B cell (primary cell): ENCODE data around the gene TRIM31. TPM values are rescaled to one million over a fixed set of nuclear protein-coding genes. Genes with fewer than 3 reads are reported as not detected.
A peak's percentile ranks its signal among the peaks of the same experiment; 100 is the strongest.

Source experiments
- ATAC-seq: fragments of 200-7000 bp; cut with Tn5 transposase; one replicate; pipeline ENCODE4 v1.10.0; 2021; ENCODE audit warnings: low read depth, mild to moderate bottlenecking, moderate number of reproducible peaks, moderate library complexity
- CTCF ChIA-PET: fragments of 350-600 bp; sonication (Branson Sonifier 250); formaldehyde crosslinking; loops from one replicate; lab custom pipeline; 2021; ENCODE audit warnings: antibody characterized with exemption, inconsistent platforms; lab: Charles Lee
- POLR2A ChIA-PET: fragments of 350-600 bp; sonication (Branson Sonifier 250); formaldehyde crosslinking; loops from one replicate; lab custom pipeline; 2021; ENCODE audit warnings: antibody characterized with exemption; lab: Charles Lee
- DNase-seq: peaks from one replicate; pipeline ENCODE4 v3.0.0; 2013
- H2AFZ ChIP-seq: 2 replicates; pipeline ENCODE4 v1.6.1; 2012; ENCODE audit warnings: mild to moderate bottlenecking, low read depth, low read length; ENCODE audit not compliant: insufficient read depth, poor library complexity, severe bottlenecking
- H3K27ac ChIP-seq, 2 donors: 1 replicate in 1 of 2; 2 replicates in 1 of 2; pipeline ENCODE4 v1.5.1; 2012 to 2013; ENCODE audit warnings: low read length in 2 of 2, mild to moderate bottlenecking in 2 of 2, moderate library complexity in 1 of 2
- H3K27me3 ChIP-seq, 4 experiments: fragments of 200-600 bp in 1 of 4; sonication (generic) in 1 of 4; replicated peaks in 1 of 4; 1 replicate in 2 of 4; 2 replicates in 2 of 4; pipeline versions ENCODE4 v1.6.1 to v1.7.0; 2013 to 2016; ENCODE audit warnings: low read length in 3 of 4, mild to moderate bottlenecking in 2 of 4, mixed read lengths in 1 of 4, moderate library complexity in 1 of 4; ENCODE audit not compliant: insufficient read depth in 4 of 4, control insufficient read depth in 3 of 4; ENCODE audit errors: control extremely low read depth in 1 of 4
- H3K36me3 ChIP-seq, 2 experiments: replicated peaks in 1 of 2; 1 replicate in 1 of 2; 2 replicates in 1 of 2; pipeline versions ENCODE4 v1.6.1 to v1.7.1; 2013; ENCODE audit warnings: low read length in 1 of 2; ENCODE audit not compliant: insufficient read depth in 2 of 2, control insufficient read depth in 1 of 2; ENCODE audit errors: control extremely low read depth in 1 of 2, extremely low read depth in 1 of 2
- H3K4me1 ChIP-seq, 2 donors: fragments of 200-600 bp in 1 of 2; sonication (generic) in 1 of 2; 1 replicate in 1 of 2; 2 replicates in 1 of 2; pipeline versions ENCODE4 v1.5.1 to v1.6.1; 2013 to 2017; ENCODE audit warnings: low read length in 2 of 2; ENCODE audit not compliant: control insufficient read depth in 2 of 2, insufficient read depth in 2 of 2
- H3K4me2 ChIP-seq: replicated peaks from 2 replicates; pipeline ENCODE3; 2012; ENCODE audit warnings: mild to moderate bottlenecking, low read depth, low read length; ENCODE audit not compliant: poor library complexity, severe bottlenecking
- H3K4me3 ChIP-seq, 5 experiments: fragments of 200-600 bp in 1 of 5; sonication (generic) in 1 of 5; 1 replicate in 3 of 5; 2 replicates in 2 of 5; pipeline versions ENCODE4 v1.5.1 to v1.7.0; 2011 to 2016; ENCODE audit warnings: low read length in 4 of 5, mild to moderate bottlenecking in 4 of 5, low read depth in 2 of 5, control low read depth in 1 of 5, moderate library complexity in 1 of 5; ENCODE audit not compliant: insufficient read depth in 1 of 5; ENCODE audit errors: control extremely low read depth in 1 of 5, extremely low read depth in 1 of 5
- H3K79me2 ChIP-seq: fragments of 200-600 bp; sonication (generic); one replicate; pipeline ENCODE4 v1.6.0; 2016; ENCODE audit warnings: low read length; ENCODE audit not compliant: control insufficient read depth, insufficient read depth
- H3K9ac ChIP-seq: fragments of 200-600 bp; sonication (generic); 2 replicates; pipeline ENCODE4 v1.6.1; 2017; ENCODE audit warnings: mild to moderate bottlenecking, low read length, moderate library complexity
- H3K9me3 ChIP-seq, 3 donors: one replicate each; pipeline versions ENCODE4 v1.6.1 to v1.7.1; 2013; ENCODE audit warnings: low read length in 2 of 3; ENCODE audit not compliant: control insufficient read depth in 2 of 3, insufficient read depth in 1 of 3; ENCODE audit errors: control extremely low read depth in 1 of 3
- H4K20me1 ChIP-seq: 2 replicates; pipeline ENCODE4 v1.6.0; 2012; ENCODE audit warnings: mild to moderate bottlenecking, low read length; ENCODE audit not compliant: insufficient read depth, control insufficient read depth, poor library complexity, severe bottlenecking
- H3K27ac Mint-ChIP-seq: one replicate; pipeline ENCODE4 v1.8.0; 2021; ENCODE audit warnings: mixed read lengths
- H3K27me3 Mint-ChIP-seq: one replicate; pipeline ENCODE4 v1.8.0; 2021; ENCODE audit warnings: mixed read lengths
- H3K4me1 Mint-ChIP-seq: one replicate; pipeline ENCODE4 v1.8.0; 2021; ENCODE audit warnings: mixed read lengths
- H3K4me3 Mint-ChIP-seq: one replicate; pipeline ENCODE4 v1.8.0; 2021; ENCODE audit warnings: mixed read lengths
- H3K9me3 Mint-ChIP-seq: one replicate; pipeline ENCODE4 v1.8.0; 2022; ENCODE audit warnings: mixed read lengths; ENCODE audit not compliant: insufficient read depth
- CTCF ChIP-seq: fragments of 200-600 bp; IDR thresholded peaks from one replicate; pipeline ENCODE4 v1.8.0; 2022; ENCODE audit warnings: antibody characterized with exemption, mild to moderate bottlenecking
- EZH2 ChIP-seq: IDR thresholded peaks from 2 replicates; pipeline ENCODE4 v1.6.1; 2012; ENCODE audit warnings: borderline replicate concordance, low read depth, mild to moderate bottlenecking, moderate library complexity, low read length; ENCODE audit not compliant: insufficient read depth, poor library complexity, severe bottlenecking
- WGBS: methylation state at CpG from one replicate; pipeline ENCODE4 v1.1.5; 2013; ENCODE audit warnings: missing lambda C conversion rate; ENCODE audit not compliant: insufficient coverage; 5-methylcytosine and 5-hydroxymethylcytosine counted together
- intact Hi-C: fragments of 100-400 bp; cut with micrococcal nuclease; formaldehyde crosslinking; loops from one replicate; pipeline ENCODE4 v1.10.0; 2022
- polyA plus RNA-seq: library from polyadenylated mRNA; depleted of rRNA; stranded (reverse); fragments of >200 nt; gene quantifications from 2 replicates; pipeline ENCODE4 v1.2.3, GENCODE V29; 2012
- total RNA-seq, 2 donors: library from RNA; stranded (reverse); fragments of 120-200 nt in 1 of 2; gene quantifications; 1 replicate in 1 of 2; 2 replicates in 1 of 2; pipeline versions ENCODE4 v1.2.3 to v1.2.4, GENCODE V29; 2013 to 2022

Gene TRIM31
- total and polyA plus RNA-seq, 2 donors (not counting 1 experiment from before 2014, with no cell fraction given), result not detected

- DNase-seq, result no peak
- Histone ChIP-seq H2AFZ (no peak overlapping the region), H3K9me3 (peaks cover 0 to 15% (median 0%) of the 10 kb centered on the region in 3 donors), H3K9ac (no peak overlapping the region), H4K20me1 (no peaks in the 10 kb centered on the region), H3K79me2 (no peaks in the 10 kb centered on the region), H3K4me2 (no peak overlapping the region), H3K27ac (no peak overlapping the region), H3K36me3 (no peaks in the 10 kb centered on the region), H3K27me3 (peaks cover 0 to 57% (median 40%) of the 10 kb centered on the region in 4 experiments), H3K4me3 (no peak overlapping the region), H3K4me1 (peaks cover 19 to 20% of the 10 kb centered on the region in 2 donors)
- TF ChIP-seq EZH2, result no peak
- no peak for TF ChIP-seq CTCF
- intact Hi-C loops, result no loop called here
- Mint-ChIP-seq H3K27me3 (peaks cover 70% of the 10 kb centered on the region), H3K27ac (no peak overlapping the region), H3K4me1 (peaks cover 19% of the 10 kb centered on the region), H3K9me3 (peaks cover 2% of the 10 kb centered on the region), H3K4me3 (no peak overlapping the region)
- 27% methylated on average over 3 of the region's 4 CpGs for WGBS
- CTCF ChIA-PET, result no interaction called here
- ATAC-seq, result no peak
- POLR2A ChIA-PET, result no interaction called here
Observed at GRCh38 chr6:30077218-30077617, 35.7 kb downstream of the TRIM31 start.

- Histone ChIP-seq H4K20me1 (peaks cover 1% of the 10 kb centered on the region), H3K79me2 (no peaks in the 10 kb centered on the region), H3K36me3 (no peaks in the 10 kb centered on the region), H3K4me1 (peaks cover 24 to 27% of the 10 kb centered on the region in 2 donors), H3K4me3 (no peak overlapping the region), H3K4me2 (peak overlapping the region; percentile 64), H2AFZ (peak overlapping the region; percentile 22), H3K9me3 (peaks cover 0 to 20% (median 0%) of the 10 kb centered on the region in 3 donors), H3K27me3 (peaks cover 0 to 68% (median 46%) of the 10 kb centered on the region in 4 experiments), H3K9ac (no peak overlapping the region), H3K27ac (no peak overlapping the region)
- DNase-seq, result peak; percentile 44
- intact Hi-C loops, result no loop called here
- Mint-ChIP-seq H3K27ac (no peak overlapping the region), H3K4me1 (peaks cover 26% of the 10 kb centered on the region), H3K9me3 (peaks cover 2% of the 10 kb centered on the region), H3K4me3 (peak overlapping the region; percentile 65), H3K27me3 (peaks cover 79% of the 10 kb centered on the region)
- WGBS, result 36% methylated on average over 18 of the region's 22 CpGs
- ATAC-seq, result no peak
- ChIA-PET CTCF (interaction anchor here (0.6 to 1.9 kb wide), 2 partner anchors 15 to 1283 kb away, joined by 3 to 7 read pairs; partner anchors contain the start of gene POLR1H), POLR2A (no interaction called here)
- no peak for TF ChIP-seq CTCF
- peak; percentile 56 for TF ChIP-seq EZH2
Observed at GRCh38 chr6:30075790-30076732, 36.8 kb downstream of the TRIM31 start.
